ENCODE results near the gene RASA3.

GRCh38 chr13:114061047-114061446 is 71.4 kb downstream of the RASA3 start:
- TF ChIP-seq CTCF (conservative IDR thresholded peaks at IDR 0.05; ENCODE audit: low read length) (no peak), EZH2phosphoT487 (IDR thresholded peaks at IDR 0.05; ENCODE audit: borderline replicate concordance) (no peak)
